K562 (cell line): ENCODE data around the gene FMN2. TPM values are rescaled to one million over a fixed set of nuclear protein-coding genes. Genes with fewer than 3 reads are reported as not detected.

Experiments
- ATAC-seq: fragments of 200-7000 bp; cut with Tn5 transposase; 3 replicates; pipeline ENCODE4 v1.9.1; 2020; ENCODE audit warnings: moderate library complexity
- BruUV-seq: library from RNA; stranded (reverse); fragments of 400-500 nt; replicated peaks from 2 replicates; lab custom pipeline; 2021; lab: Mats Ljungman, UMichigan
- CTCF ChIA-PET: fragments of 300-600 bp; formaldehyde crosslinking; extraction: SDS; loops from one replicate; lab custom pipeline; 2021; ENCODE audit warnings: low intra/inter-chr PET ratio; lab: Yijun Ruan, JAX
- POLR2A ChIA-PET: fragments of 300-600, 350-650 bp; sonication (Branson Sonifier 250); formaldehyde crosslinking; extraction: SDS; loops from one replicate; lab custom pipeline; 2021; ENCODE audit warnings: antibody characterized with exemption, inconsistent platforms; lab: Yijun Ruan, JAX
- DNase-seq, 4 experiments: peaks; one replicate each; pipeline versions ENCODE4 v3.0.0 to v3.0.0-alpha.2; 2011 to 2018; ENCODE audit warnings: low spot score in 3 of 4, mixed read lengths in 3 of 4; ENCODE audit errors: extremely low read depth in 1 of 4
- FAIRE-seq: peaks from 2 replicates; lab custom pipeline; 2011; peaks lifted over from hg19 to GRCh38; lab: Jason Lieb, UNC
- H2AFZ ChIP-seq: 2 replicates; pipeline ENCODE4 v1.6.0; 2011; ENCODE audit warnings: low read depth, low read length, control low read depth, inconsistent platforms
- H3K27ac ChIP-seq: fragments of 200-600 bp; 3 replicates; pipeline ENCODE4 v1.8.0; 2011; ENCODE audit warnings: low read depth, mild to moderate bottlenecking, control low read depth, inconsistent platforms, low read length, moderate library complexity, mixed read lengths; ENCODE audit errors: extremely low read depth
- H3K27me3 ChIP-seq, 2 experiments: fragments of 300-600 bp in 1 of 2; 2 replicates in 1 of 2; 3 replicates in 1 of 2; pipeline versions ENCODE4 v1.6.0 to v1.8.0; 2011; ENCODE audit warnings: inconsistent platforms in 2 of 2, low read length in 2 of 2, mild to moderate bottlenecking in 1 of 2, mixed read lengths in 1 of 2, moderate library complexity in 1 of 2; ENCODE audit not compliant: control insufficient read depth in 2 of 2, insufficient read depth in 2 of 2
- H3K36me3 ChIP-seq: fragments of 300-600 bp; 3 replicates; pipeline ENCODE4 v1.8.0; 2011; ENCODE audit warnings: mild to moderate bottlenecking, low read length, inconsistent platforms; ENCODE audit not compliant: control insufficient read depth, insufficient read depth
- H3K4me1 ChIP-seq, 2 experiments: fragments of 200-600 bp in 1 of 2; replicated peaks in 1 of 2; 2 replicates in 1 of 2; 3 replicates in 1 of 2; pipeline versions ENCODE4 v1.5.1 to v1.8.0; 2011; ENCODE audit warnings: inconsistent platforms in 2 of 2, low read length in 2 of 2, mild to moderate bottlenecking in 1 of 2, mixed read lengths in 1 of 2, moderate library complexity in 1 of 2; ENCODE audit not compliant: control insufficient read depth in 2 of 2, insufficient read depth in 2 of 2
- H3K4me2 ChIP-seq: 2 replicates; pipeline ENCODE4 v1.6.1; 2011; ENCODE audit warnings: low read length, control low read depth, inconsistent platforms, mixed read lengths; ENCODE audit not compliant: insufficient read depth
- H3K4me3 ChIP-seq: fragments of 200-600 bp; sonication (generic), shearing (Covaris generic); 2 replicates; pipeline ENCODE4 v1.5.1; 2016; ENCODE audit warnings: control low read depth, inconsistent platforms
- H3K79me2 ChIP-seq: fragments of 200-600 bp; 3 replicates; pipeline ENCODE4 v1.8.0; 2011; ENCODE audit warnings: low read length, inconsistent platforms; ENCODE audit not compliant: control insufficient read depth, insufficient read depth
- H3K9ac ChIP-seq, 2 experiments: 2 replicates each; pipeline versions ENCODE4 v1.6.0 to v1.6.1; 2011; ENCODE audit warnings: low read depth in 2 of 2, low read length in 2 of 2, control low read depth in 1 of 2, inconsistent platforms in 1 of 2, mild to moderate bottlenecking in 1 of 2, mixed read lengths in 1 of 2; ENCODE audit not compliant: insufficient read depth in 1 of 2
- H3K9me1 ChIP-seq: one replicate; pipeline ENCODE4 v1.6.0; 2011; ENCODE audit warnings: inconsistent platforms, mild to moderate bottlenecking, low read length, moderate library complexity; ENCODE audit not compliant: control insufficient read depth, insufficient read depth
- H3K9me3 ChIP-seq: replicated peaks from 2 replicates; pipeline ENCODE4 v1.5.1; 2011; ENCODE audit warnings: low read depth, low read length, inconsistent platforms; ENCODE audit not compliant: control insufficient read depth, insufficient read depth
- H4K20me1 ChIP-seq: replicated peaks from 2 replicates; pipeline ENCODE4 v1.6.1; 2011; ENCODE audit warnings: low read length, inconsistent platforms, mixed read lengths; ENCODE audit not compliant: control insufficient read depth, insufficient read depth
- CBX3 ChIP-seq, 2 experiments: IDR thresholded peaks; 1 replicate in 1 of 2; 2 replicates in 1 of 2; pipeline ENCODE4 v1.6.1; 2012; ENCODE audit warnings: inconsistent platforms in 2 of 2, low read length in 2 of 2, borderline replicate concordance in 1 of 2, control low read depth in 1 of 2
- CREM ChIP-seq: IDR thresholded peaks from 2 replicates; pipeline ENCODE4 v1.6.1; 2014; ENCODE audit warnings: antibody characterized with exemption, low read depth
- DPF2 ChIP-seq: fragments of 450-650 bp; IDR thresholded peaks from 2 replicates; pipeline ENCODE4 v1.6.1; 2016
- HNRNPL ChIP-seq: fragments of 200-400 bp; formaldehyde crosslinking; IDR thresholded peaks from 2 replicates; pipeline ENCODE4 v1.6.1; 2017; ENCODE audit warnings: low read depth, mild to moderate bottlenecking, low read length
- LCOR ChIP-seq: sonication (generic); formaldehyde crosslinking; IDR thresholded peaks from 2 replicates; pipeline ENCODE4 v1.8.0; 2022; ENCODE audit warnings: mild to moderate bottlenecking, missing genetic modification reagents
- MEF2A ChIP-seq: IDR thresholded peaks from 2 replicates; pipeline ENCODE4 v1.6.1; 2011; ENCODE audit warnings: low read depth, mild to moderate bottlenecking, low read length, moderate library complexity; ENCODE audit not compliant: control insufficient read depth
- PPARD ChIP-seq: fragments of 250-450 bp; sonication (Bioruptor Pico); IDR thresholded peaks from 2 replicates; pipeline ENCODE4 v1.8.0; 2022; ENCODE audit warnings: inconsistent platforms, mild to moderate bottlenecking, moderate library complexity
- SP1 ChIP-seq: sonication (generic); formaldehyde crosslinking; IDR thresholded peaks from 2 replicates; pipeline ENCODE4 v1.8.1; 2022; ENCODE audit warnings: mild to moderate bottlenecking, missing genetic modification reagents
- STAT5A ChIP-seq: IDR thresholded peaks from 2 replicates; pipeline ENCODE4 v1.6.1; 2012; ENCODE audit warnings: low read length, inconsistent platforms, borderline replicate concordance
- TEAD4 ChIP-seq, 2 experiments: sonication (generic) in 1 of 2; formaldehyde crosslinking in 1 of 2; IDR thresholded peaks; 2 replicates each; pipeline versions ENCODE4 v1.6.1 to v1.8.0; 2012 to 2022; ENCODE audit warnings: borderline replicate concordance in 1 of 2, inconsistent platforms in 1 of 2, low read length in 1 of 2, mild to moderate bottlenecking in 1 of 2, missing genetic modification reagents in 1 of 2
- ZKSCAN1 ChIP-seq: fragments of 150-350 bp; IDR thresholded peaks from 2 replicates; pipeline ENCODE4 v1.6.1; 2016; ENCODE audit warnings: low read depth, low read length
- ZNF165 ChIP-seq: fragments of 250-450 bp; sonication (Bioruptor Pico); IDR thresholded peaks from 2 replicates; pipeline ENCODE4 v1.4.0; 2020; ENCODE audit warnings: borderline replicate concordance
- ZNF354B ChIP-seq: fragments of 250-450 bp; sonication (Bioruptor Pico); IDR thresholded peaks from 2 replicates; pipeline ENCODE4 v1.4.0; 2020
- ZNF445 ChIP-seq: fragments of 250-450 bp; sonication (Bioruptor Pico); IDR thresholded peaks from 2 replicates; pipeline ENCODE4 v1.4.0; 2020; ENCODE audit warnings: low read depth, mild to moderate bottlenecking, moderate library complexity
- ZNF57 ChIP-seq: fragments of 450-650 bp; formaldehyde crosslinking; IDR thresholded peaks from 2 replicates; pipeline ENCODE4 v1.4.0; 2020; ENCODE audit warnings: mild to moderate bottlenecking, moderate library complexity
- WGBS: fragments of 100-300 bp; shearing (Covaris generic); methylation state at CpG from one replicate; pipeline ENCODE4 v1.1.6; 2016; ENCODE audit warnings: low coverage, mixed read lengths; ENCODE audit not compliant: insufficient coverage; ENCODE audit errors: missing lambda C conversion rate; 5-methylcytosine and 5-hydroxymethylcytosine counted together
- in situ Hi-C: fragments of 300-500 bp; cut with MboI; formaldehyde crosslinking; loops from 4 replicates; pipeline ENCODE4 v1.15.0; 2018; ENCODE audit warnings: inconsistent platforms, mixed read lengths
- intact Hi-C: fragments of 100-400 bp; cut with micrococcal nuclease; formaldehyde crosslinking; loops from 2 replicates; pipeline ENCODE4 v1.14.2; 2022
- polyA plus RNA-seq, 8 experiments: library from polyadenylated mRNA; depleted of rRNA in 4 of 8; stranded (reverse) in 5 of 8; unstranded in 3 of 8; fragments of >200 nt; fragmentation: Nextera tagmentation in 2 of 8; fragmentation: Illumina TruSeq in 1 of 8; extraction: Ambion mirVana in 2 of 8; extraction: Trizol in 1 of 8; gene quantifications; 2 replicates each; pipeline versions ENCODE4 v1.2.1 to v1.2.3, GENCODE V29; 2011 to 2014; ENCODE audit warnings: inconsistent platforms in 1 of 8, missing spikeins in 1 of 8
- total RNA-seq, 7 experiments: library from RNA; depleted of rRNA in 6 of 7; stranded (reverse); fragments of >200 nt in 6 of 7; fragmentation: Illumina TruSeq in 2 of 7; extraction: Trizol in 2 of 7; gene quantifications; 2 replicates each; pipeline versions ENCODE4 v1.2.1 to v1.2.3, GENCODE V29; 2011 to 2021; ENCODE audit warnings: low replicate concordance in 1 of 7
- TF ChIP-seq, protein P1 (sequence below): fragments of 250-450 bp; sonication (Bioruptor Pico); IDR thresholded peaks from 2 replicates; pipeline ENCODE4 v1.4.0; 2020; ENCODE audit warnings: mild to moderate bottlenecking, moderate library complexity
- TF ChIP-seq, protein P2 (sequence below): fragments of 450-650 bp; IDR thresholded peaks from 2 replicates; pipeline ENCODE4 v1.6.1; 2017; ENCODE audit warnings: mild to moderate bottlenecking, moderate library complexity

The FMN2 gene
- total and polyA plus RNA-seq, 9 of the 15 experiments (the other 6 are each of a cell fraction or from before 2014, with no cell fraction given): 0.15 to 0.45 (median 0.16) TPM; not detected in 3

DNA sequence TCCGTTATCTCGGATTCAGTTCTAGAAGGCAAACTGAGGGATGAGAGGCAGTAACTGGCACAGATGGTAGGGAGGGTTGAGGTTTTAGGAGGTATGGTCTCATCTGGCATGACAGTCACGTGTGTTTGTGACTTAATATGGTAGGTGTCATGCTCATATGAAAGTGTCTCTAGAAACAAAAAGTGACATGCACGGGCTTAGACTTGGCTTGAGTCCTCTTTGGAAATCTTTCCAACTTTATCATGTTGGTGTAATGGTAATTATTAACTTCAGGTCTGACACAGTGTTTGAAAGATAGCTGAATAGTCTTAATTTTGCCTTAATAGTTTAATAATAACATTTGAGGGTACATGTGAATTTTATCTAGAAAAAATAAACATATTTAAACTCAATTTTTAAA lies 218.1 kb downstream of the FMN2 start:
- Histone ChIP-seq H3K36me3 (no peaks in the 10 kb centered on the region), H4K20me1 (no peaks in the 10 kb centered on the region), H3K4me2 (no peak overlapping the region), H3K27ac (no peak overlapping the region), H3K4me3 (no peak overlapping the region), H3K27me3 (no peaks in the 10 kb centered on the region), H2AFZ (no peak overlapping the region), H3K79me2 (no peaks in the 10 kb centered on the region), H3K9ac (no peak overlapping the region), H3K4me1 (no peaks in the 10 kb centered on the region), H3K9me3 (no peaks in the 10 kb centered on the region; the same call in 1 of the 2 replicates), H3K9me1 (no peaks in the 10 kb centered on the region)
- no TSS peak for BruUV-seq
- WGBS: 0% methylated on average over 4 of the region's 4 CpGs
- intact Hi-C loops (no loop called here), in situ Hi-C loops (no loop called here)
- ChIA-PET CTCF (no interaction called here), POLR2A (no interaction called here)
- no peak for FAIRE-seq
- no peak for DNase-seq
- no peak for ATAC-seq
- TF ChIP-seq STAT5A (no peak), ZNF445 (CRISPR knock-in tag) (no peak), MEF2A (no peak), CREM (no peak), ZNF354B (CRISPR knock-in tag) (no peak), PPARD (no peak), HNRNPL (no peak), TEAD4 (IDR thresholded peaks at IDR 0.05; ENCODE audit: low read length) (no peak), TEAD4 (CRISPR knock-in tag; IDR thresholded peaks at IDR 0.05; ENCODE audit: borderline replicate concordance) (no peak), DPF2 (no peak), ZKSCAN1 (no peak), ZNF57 (CRISPR knock-in tag) (no peak), CBX3 (IDR thresholded peaks at IDR 0.05; ENCODE audit: borderline replicate concordance in 1 of 2, low read length in 2 of 2) (no peak), ZNF165 (CRISPR knock-in tag) (no peak), LCOR (CRISPR knock-in tag) (no peak), SP1 (CRISPR knock-in tag) (no peak)
- TF ChIP-seq, protein P1, sequence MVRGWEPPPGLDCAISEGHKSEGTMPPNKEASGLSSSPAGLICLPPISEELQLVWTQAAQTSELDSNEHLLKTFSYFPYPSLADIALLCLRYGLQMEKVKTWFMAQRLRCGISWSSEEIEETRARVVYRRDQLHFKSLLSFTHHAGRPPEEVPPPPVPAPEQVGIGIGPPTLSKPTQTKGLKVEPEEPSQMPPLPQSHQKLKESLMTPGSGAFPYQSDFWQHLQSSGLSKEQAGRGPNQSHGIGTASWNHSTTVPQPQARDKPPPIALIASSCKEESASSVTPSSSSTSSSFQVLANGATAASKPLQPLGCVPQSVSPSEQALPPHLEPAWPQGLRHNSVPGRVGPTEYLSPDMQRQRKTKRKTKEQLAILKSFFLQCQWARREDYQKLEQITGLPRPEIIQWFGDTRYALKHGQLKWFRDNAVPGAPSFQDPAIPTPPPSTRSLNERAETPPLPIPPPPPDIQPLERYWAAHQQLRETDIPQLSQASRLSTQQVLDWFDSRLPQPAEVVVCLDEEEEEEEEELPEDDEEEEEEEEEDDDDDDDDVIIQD (CRISPR knock-in tag): no peak
- TF ChIP-seq, protein P2, sequence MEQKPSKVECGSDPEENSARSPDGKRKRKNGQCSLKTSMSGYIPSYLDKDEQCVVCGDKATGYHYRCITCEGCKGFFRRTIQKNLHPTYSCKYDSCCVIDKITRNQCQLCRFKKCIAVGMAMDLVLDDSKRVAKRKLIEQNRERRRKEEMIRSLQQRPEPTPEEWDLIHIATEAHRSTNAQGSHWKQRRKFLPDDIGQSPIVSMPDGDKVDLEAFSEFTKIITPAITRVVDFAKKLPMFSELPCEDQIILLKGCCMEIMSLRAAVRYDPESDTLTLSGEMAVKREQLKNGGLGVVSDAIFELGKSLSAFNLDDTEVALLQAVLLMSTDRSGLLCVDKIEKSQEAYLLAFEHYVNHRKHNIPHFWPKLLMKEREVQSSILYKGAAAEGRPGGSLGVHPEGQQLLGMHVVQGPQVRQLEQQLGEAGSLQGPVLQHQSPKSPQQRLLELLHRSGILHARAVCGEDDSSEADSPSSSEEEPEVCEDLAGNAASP: no peak
